HepG2 (cell line): ENCODE results near the gene USP32. TPM values are rescaled to one million over a fixed set of nuclear protein-coding genes. Genes with fewer than 3 reads are reported as not detected.

Experiments
- ARID2 ChIP-seq: sonication (generic); formaldehyde crosslinking; IDR thresholded peaks from 2 replicates; pipeline ENCODE4 v1.8.1; 2022; ENCODE audit warnings: mild to moderate bottlenecking, missing genetic modification reagents, borderline replicate concordance
- ARNT ChIP-seq: fragments of 450-650 bp; IDR thresholded peaks from 2 replicates; pipeline ENCODE4 v1.6.1; 2017
- BCL3 ChIP-seq: sonication (generic); formaldehyde crosslinking; IDR thresholded peaks from 2 replicates; pipeline ENCODE4 v1.5.1; 2020; ENCODE audit warnings: mild to moderate bottlenecking, missing genetic modification reagents, moderate library complexity
- CBX5 ChIP-seq: sonication (generic); formaldehyde crosslinking; IDR thresholded peaks from 2 replicates; pipeline ENCODE4 v1.4.0; 2020; ENCODE audit warnings: missing genetic modification reagents, borderline replicate concordance
- CTCF ChIP-seq: sonication (generic); formaldehyde crosslinking; IDR thresholded peaks from 2 replicates; pipeline ENCODE4 v1.5.0; 2020; ENCODE audit warnings: mild to moderate bottlenecking, missing genetic modification reagents, moderate library complexity
- HMG20B ChIP-seq: conservative IDR thresholded peaks from 2 replicates; pipeline ENCODE4 v1.6.1; 2016; ENCODE audit warnings: missing genetic modification reagents, missing compliant biosample characterization
- KDM4B ChIP-seq: sonication (generic); formaldehyde crosslinking; IDR thresholded peaks from 2 replicates; pipeline ENCODE4 v1.4.0; 2020; ENCODE audit warnings: missing genetic modification reagents
- KLF12 ChIP-seq: sonication (generic); formaldehyde crosslinking; IDR thresholded peaks from 2 replicates; pipeline ENCODE4 v1.4.0; 2020; ENCODE audit warnings: missing genetic modification reagents, borderline replicate concordance
- MTF2 ChIP-seq: sonication (generic); formaldehyde crosslinking; IDR thresholded peaks from 2 replicates; pipeline ENCODE4 v1.5.0; 2020; ENCODE audit warnings: missing genetic modification reagents, borderline replicate concordance
- NAIF1 ChIP-seq: sonication (generic); formaldehyde crosslinking; IDR thresholded peaks from 2 replicates; pipeline ENCODE4 v1.5.0; 2020; ENCODE audit warnings: mild to moderate bottlenecking, missing genetic modification reagents, borderline replicate concordance
- NFE2L1 ChIP-seq: sonication (generic); formaldehyde crosslinking; IDR thresholded peaks from 2 replicates; pipeline ENCODE4 v1.4.0; 2020; ENCODE audit warnings: missing genetic modification reagents, mild to moderate bottlenecking, borderline replicate concordance
- NFKB2 ChIP-seq: sonication (generic); formaldehyde crosslinking; IDR thresholded peaks from 2 replicates; pipeline ENCODE4 v1.4.0; 2020; ENCODE audit warnings: missing genetic modification reagents, borderline replicate concordance
- NFKBIZ ChIP-seq: IDR thresholded peaks from 2 replicates; pipeline ENCODE4 v1.6.1; 2018; ENCODE audit warnings: missing genetic modification reagents, missing compliant biosample characterization
- NR2C2 ChIP-seq: sonication (generic); formaldehyde crosslinking; IDR thresholded peaks from 2 replicates; pipeline ENCODE4 v1.4.0; 2020; ENCODE audit warnings: missing genetic modification reagents, mild to moderate bottlenecking, moderate library complexity, borderline replicate concordance
- PHF8 ChIP-seq: sonication (generic); formaldehyde crosslinking; IDR thresholded peaks from 2 replicates; pipeline ENCODE4 v1.5.0; 2020; ENCODE audit warnings: missing genetic modification reagents
- PITX1 ChIP-seq: sonication (generic); formaldehyde crosslinking; IDR thresholded peaks from 2 replicates; pipeline ENCODE4 v1.5.1; 2020; ENCODE audit warnings: mild to moderate bottlenecking, missing genetic modification reagents
- SIX1 ChIP-seq: sonication (generic); formaldehyde crosslinking; IDR thresholded peaks from 2 replicates; pipeline ENCODE4 v1.4.0; 2020; ENCODE audit warnings: missing genetic modification reagents, borderline replicate concordance
- SOX13 ChIP-seq, 3 experiments: fragments of 450-650 bp in 1 of 3; sonication (generic) in 1 of 3; formaldehyde crosslinking in 1 of 3; IDR thresholded peaks in 2 of 3; conservative IDR thresholded peaks in 1 of 3; 2 replicates each; pipeline versions ENCODE4 v1.5.0 to v1.6.1; 2016 to 2020; ENCODE audit warnings: antibody characterized with exemption in 1 of 3, mild to moderate bottlenecking in 1 of 3, missing compliant biosample characterization in 1 of 3, missing genetic modification reagents in 1 of 3, moderate library complexity in 1 of 3
- ZNF337 ChIP-seq: sonication (generic); formaldehyde crosslinking; IDR thresholded peaks from 2 replicates; pipeline ENCODE4 v1.5.1; 2020; ENCODE audit warnings: missing genetic modification reagents, low read depth, mild to moderate bottlenecking, borderline replicate concordance
- ZNF615 ChIP-seq: sonication (generic); formaldehyde crosslinking; IDR thresholded peaks from 2 replicates; pipeline ENCODE4 v1.5.0; 2020; ENCODE audit warnings: mild to moderate bottlenecking, missing genetic modification reagents, borderline replicate concordance
- ZNF660 ChIP-seq: sonication (generic); formaldehyde crosslinking; IDR thresholded peaks from 2 replicates; pipeline ENCODE4 v1.5.1; 2020; ENCODE audit warnings: mild to moderate bottlenecking, low read depth, missing genetic modification reagents, borderline replicate concordance
- ZNF704 ChIP-seq: sonication (generic); formaldehyde crosslinking; IDR thresholded peaks from 2 replicates; pipeline ENCODE4 v1.8.1; 2023; ENCODE audit warnings: mild to moderate bottlenecking, inconsistent platforms, moderate library complexity, missing genetic modification reagents, borderline replicate concordance
- polyA plus RNA-seq, 8 experiments: library from polyadenylated mRNA; depleted of rRNA in 3 of 8; stranded (reverse) in 7 of 8; unstranded in 1 of 8; fragments of >200 nt; fragmentation: Illumina TruSeq in 4 of 8; extraction: Trizol in 4 of 8; gene quantifications; 2 replicates each; pipeline versions ENCODE4 v1.2.1 to v1.2.3, GENCODE V29; 2011 to 2016; ENCODE audit warnings: low read depth in 4 of 8, missing spikeins in 1 of 8, mixed read lengths in 1 of 8; ENCODE audit not compliant: insufficient read depth in 1 of 8
- total RNA-seq, 5 experiments: library from RNA; depleted of rRNA; stranded (reverse); fragments of >200 nt; fragmentation: Illumina TruSeq; extraction: Trizol; gene quantifications; 2 replicates each; pipeline ENCODE4 v1.2.3, GENCODE V29; 2016; ENCODE audit warnings: low read depth in 1 of 5
- TF ChIP-seq, protein P1 (sequence below): sonication (generic); formaldehyde crosslinking; IDR thresholded peaks from 2 replicates; pipeline ENCODE4 v1.8.0; 2023; ENCODE audit warnings: mild to moderate bottlenecking, missing genetic modification reagents

Gene USP32
- total and polyA plus RNA-seq, 2 of the 13 experiments (the other 11 are each of a cell fraction or from before 2014, with no cell fraction given), result 24.9 to 39.9 TPM

GRCh38 chr17:60139438-60140285, 252.3 kb downstream of the USP32 start (continued):
- TF ChIP-seq SIX1 (CRISPR knock-in tag), result peak; percentile 60; the same call in 1 of the 2 replicates
- TF ChIP-seq CTCF (CRISPR knock-in tag), result peak; percentile 93
- TF ChIP-seq PITX1 (CRISPR knock-in tag), result peak; percentile 91
- TF ChIP-seq NFE2L1 (CRISPR knock-in tag), result peak; percentile 31; the same call in 1 of the 2 replicates
- TF ChIP-seq, protein P1, sequence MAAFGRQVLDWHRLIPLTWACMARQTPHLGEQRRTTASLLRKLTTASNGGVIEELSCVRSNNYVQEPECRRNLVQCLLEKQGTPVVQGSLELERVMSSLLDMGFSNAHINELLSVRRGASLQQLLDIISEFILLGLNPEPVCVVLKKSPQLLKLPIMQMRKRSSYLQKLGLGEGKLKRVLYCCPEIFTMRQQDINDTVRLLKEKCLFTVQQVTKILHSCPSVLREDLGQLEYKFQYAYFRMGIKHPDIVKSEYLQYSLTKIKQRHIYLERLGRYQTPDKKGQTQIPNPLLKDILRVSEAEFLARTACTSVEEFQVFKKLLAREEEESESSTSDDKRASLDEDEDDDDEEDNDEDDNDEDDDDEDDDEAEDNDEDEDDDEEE, result peak; percentile 100
- no peak for TF ChIP-seq SOX13 (IDR thresholded peaks at IDR 0.05)
- peak in 1 of 2 experiments; percentile 81; a peak in 2 of 4 replicates for TF ChIP-seq SOX13 (CRISPR knock-in tag; conservative IDR thresholded peaks at IDR 0.05 in 1 of 2, IDR thresholded peaks at IDR 0.05 in 1 of 2)
- peak; percentile 99 for TF ChIP-seq KDM4B (CRISPR knock-in tag)
- peak; percentile 100 for TF ChIP-seq KLF12 (CRISPR knock-in tag)
- peak; percentile 97; the same call in 1 of the 2 replicates for TF ChIP-seq CBX5 (CRISPR knock-in tag)
- peak; percentile 98 for TF ChIP-seq NFKB2
- TF ChIP-seq NFKBIZ (CRISPR knock-in tag), result peak; percentile 97
- peak; percentile 98; the same call in 1 of the 2 replicates for TF ChIP-seq MTF2 (CRISPR knock-in tag)
- peak; percentile 91; the same call in 1 of the 2 replicates for TF ChIP-seq ZNF615 (CRISPR knock-in tag)
- peak; percentile 87 for TF ChIP-seq HMG20B (CRISPR knock-in tag)
- TF ChIP-seq ZNF337 (CRISPR knock-in tag), result peak; percentile 65; the same call in 1 of the 2 replicates
- TF ChIP-seq ZNF660, result 0 out of 2 replicates have a peak, but pooled peaks have one; percentile 63
- no peak for TF ChIP-seq ARNT
- peak; percentile 87; the same call in 1 of the 2 replicates for TF ChIP-seq NAIF1
- TF ChIP-seq ARID2, result peak; percentile 98
- peak; percentile 56 for TF ChIP-seq PHF8 (CRISPR knock-in tag)
- peak; percentile 96 for TF ChIP-seq BCL3 (CRISPR knock-in tag)
- TF ChIP-seq ZNF704 (CRISPR knock-in tag), result 0 out of 2 replicates have a peak, but pooled peaks have one; percentile 68
- no peak; the same call in 1 of the 2 replicates for TF ChIP-seq NR2C2 (CRISPR knock-in tag)
